ENCODE data around the gene PTX3. TPM values are rescaled to one million over a fixed set of nuclear protein-coding genes. Genes with fewer than 3 reads are reported as not detected.

The PTX3 gene
- total and polyA plus RNA-seq, 2 of the 13 experiments (the other 11 are each of a cell fraction or from before 2014, with no cell fraction given), result not detected

DNA sequence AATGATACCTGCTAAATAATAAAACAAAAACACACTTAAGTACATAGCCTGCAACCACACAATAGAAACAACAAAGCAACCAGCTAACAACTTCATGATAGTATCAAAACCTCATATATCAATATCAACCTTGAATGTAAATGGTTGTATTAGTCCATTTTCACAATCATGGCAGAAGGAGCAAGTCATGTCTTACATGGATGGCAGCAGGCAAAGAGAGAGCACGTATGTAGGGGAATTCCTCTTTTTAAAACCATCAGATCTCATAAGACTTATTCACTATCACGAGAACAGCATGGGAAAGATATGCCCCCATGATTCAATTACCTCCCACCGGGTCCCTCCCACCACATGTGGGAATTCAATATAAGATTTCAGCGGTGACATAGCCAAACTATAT, 44.5 kb upstream of the PTX3 start:
- Histone ChIP-seq H3K4me1 (ENCODE audit: insufficient read depth, low read length) (no peaks in the 10 kb centered on the region), H3K9ac (ENCODE audit: insufficient read depth, low read depth, low read length) (no peak overlapping the region), H3K27ac (ENCODE audit: extremely low read length, insufficient read depth, low read length) (no peak overlapping the region), H3K27me3 (ENCODE audit: control insufficient read depth in 1 of 2, insufficient read depth in 2 of 2, low read length in 2 of 2) (no peaks in the 10 kb centered on the region; a peak in 1 of 5 replicates), H3K4me2 (ENCODE audit: low read depth, low read length) (no peak overlapping the region), H3K79me2 (ENCODE audit: insufficient read depth, low read length) (no peaks in the 10 kb centered on the region), H3K36me3 (replicated peaks in 1 of 2; ENCODE audit: control insufficient read depth in 1 of 2, insufficient read depth in 2 of 2, low read length in 2 of 2) (no peaks in the 10 kb centered on the region), H3K4me3 (replicated peaks in 1 of 3; ENCODE audit: insufficient read depth in 1 of 3, low read depth in 2 of 3, low read length in 3 of 3) (no peak overlapping the region), H4K20me1 (ENCODE audit: insufficient read depth, low read length) (no peaks in the 10 kb centered on the region), H3K9me3 (ENCODE audit: low read length) (no peaks in the 10 kb centered on the region), H2AFZ (ENCODE audit: low read length) (no peak overlapping the region)
- no peak for TF ChIP-seq ZNF17 (CRISPR knock-in tag; IDR thresholded peaks at IDR 0.05)
- no peak for TF ChIP-seq ATM (IDR thresholded peaks at IDR 0.05; ENCODE audit: borderline replicate concordance)
- TF ChIP-seq KLF15 (CRISPR knock-in tag; IDR thresholded peaks at IDR 0.05; ENCODE audit: borderline replicate concordance), result no peak
- TF ChIP-seq, protein P1, sequence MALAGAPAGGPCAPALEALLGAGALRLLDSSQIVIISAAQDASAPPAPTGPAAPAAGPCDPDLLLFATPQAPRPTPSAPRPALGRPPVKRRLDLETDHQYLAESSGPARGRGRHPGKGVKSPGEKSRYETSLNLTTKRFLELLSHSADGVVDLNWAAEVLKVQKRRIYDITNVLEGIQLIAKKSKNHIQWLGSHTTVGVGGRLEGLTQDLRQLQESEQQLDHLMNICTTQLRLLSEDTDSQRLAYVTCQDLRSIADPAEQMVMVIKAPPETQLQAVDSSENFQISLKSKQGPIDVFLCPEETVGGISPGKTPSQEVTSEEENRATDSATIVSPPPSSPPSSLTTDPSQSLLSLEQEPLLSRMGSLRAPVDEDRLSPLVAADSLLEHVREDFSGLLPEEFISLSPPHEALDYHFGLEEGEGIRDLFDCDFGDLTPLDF (CRISPR knock-in tag; IDR thresholded peaks at IDR 0.05), result no peak
- TF ChIP-seq, protein P2, sequence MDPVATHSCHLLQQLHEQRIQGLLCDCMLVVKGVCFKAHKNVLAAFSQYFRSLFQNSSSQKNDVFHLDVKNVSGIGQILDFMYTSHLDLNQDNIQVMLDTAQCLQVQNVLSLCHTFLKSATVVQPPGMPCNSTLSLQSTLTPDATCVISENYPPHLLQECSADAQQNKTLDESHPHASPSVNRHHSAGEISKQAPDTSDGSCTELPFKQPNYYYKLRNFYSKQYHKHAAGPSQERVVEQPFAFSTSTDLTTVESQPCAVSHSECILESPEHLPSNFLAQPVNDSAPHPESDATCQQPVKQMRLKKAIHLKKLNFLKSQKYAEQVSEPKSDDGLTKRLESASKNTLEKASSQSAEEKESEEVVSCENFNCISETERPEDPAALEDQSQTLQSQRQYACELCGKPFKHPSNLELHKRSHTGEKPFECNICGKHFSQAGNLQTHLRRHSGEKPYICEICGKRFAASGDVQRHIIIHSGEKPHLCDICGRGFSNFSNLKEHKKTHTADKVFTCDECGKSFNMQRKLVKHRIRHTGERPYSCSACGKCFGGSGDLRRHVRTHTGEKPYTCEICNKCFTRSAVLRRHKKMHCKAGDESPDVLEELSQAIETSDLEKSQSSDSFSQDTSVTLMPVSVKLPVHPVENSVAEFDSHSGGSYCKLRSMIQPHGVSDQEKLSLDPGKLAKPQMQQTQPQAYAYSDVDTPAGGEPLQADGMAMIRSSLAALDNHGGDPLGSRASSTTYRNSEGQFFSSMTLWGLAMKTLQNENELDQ (CRISPR knock-in tag; IDR thresholded peaks at IDR 0.05; ENCODE audit: borderline replicate concordance), result no peak
- TF ChIP-seq SMARCE1 (IDR thresholded peaks at IDR 0.05; ENCODE audit: borderline replicate concordance), result no peak
- TF ChIP-seq KDM1A (CRISPR knock-in tag; IDR thresholded peaks at IDR 0.05), result no peak
- TF ChIP-seq ZNF672 (CRISPR knock-in tag; IDR thresholded peaks at IDR 0.05), result no peak
- TF ChIP-seq GZF1 (CRISPR knock-in tag; IDR thresholded peaks at IDR 0.05), result no peak
- TF ChIP-seq, protein P3, sequence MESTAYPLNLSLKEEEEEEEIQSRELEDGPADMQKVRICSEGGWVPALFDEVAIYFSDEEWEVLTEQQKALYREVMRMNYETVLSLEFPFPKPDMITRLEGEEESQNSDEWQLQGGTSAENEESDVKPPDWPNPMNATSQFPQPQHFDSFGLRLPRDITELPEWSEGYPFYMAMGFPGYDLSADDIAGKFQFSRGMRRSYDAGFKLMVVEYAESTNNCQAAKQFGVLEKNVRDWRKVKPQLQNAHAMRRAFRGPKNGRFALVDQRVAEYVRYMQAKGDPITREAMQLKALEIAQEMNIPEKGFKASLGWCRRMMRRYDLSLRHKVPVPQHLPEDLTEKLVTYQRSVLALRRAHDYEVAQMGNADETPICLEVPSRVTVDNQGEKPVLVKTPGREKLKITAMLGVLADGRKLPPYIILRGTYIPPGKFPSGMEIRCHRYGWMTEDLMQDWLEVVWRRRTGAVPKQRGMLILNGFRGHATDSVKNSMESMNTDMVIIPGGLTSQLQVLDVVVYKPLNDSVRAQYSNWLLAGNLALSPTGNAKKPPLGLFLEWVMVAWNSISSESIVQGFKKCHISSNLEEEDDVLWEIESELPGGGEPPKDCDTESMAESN (CRISPR knock-in tag; conservative IDR thresholded peaks at IDR 0.05), result no peak
- TF ChIP-seq ATF1 (CRISPR knock-in tag; IDR thresholded peaks at IDR 0.05), result no peak
- TF ChIP-seq, protein P4, sequence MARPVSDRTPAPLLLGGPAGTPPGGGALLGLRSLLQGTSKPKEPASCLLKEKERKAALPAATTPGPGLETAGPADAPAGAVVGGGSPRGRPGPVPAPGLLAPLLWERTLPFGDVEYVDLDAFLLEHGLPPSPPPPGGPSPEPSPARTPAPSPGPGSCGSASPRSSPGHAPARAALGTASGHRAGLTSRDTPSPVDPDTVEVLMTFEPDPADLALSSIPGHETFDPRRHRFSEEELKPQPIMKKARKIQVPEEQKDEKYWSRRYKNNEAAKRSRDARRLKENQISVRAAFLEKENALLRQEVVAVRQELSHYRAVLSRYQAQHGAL (CRISPR knock-in tag; IDR thresholded peaks at IDR 0.05; ENCODE audit: not compliant biosample characterization), result no peak
- no peak for TF ChIP-seq ZMYM2 (CRISPR knock-in tag; IDR thresholded peaks at IDR 0.05)
- ChIA-PET CTCF (ENCODE audit: low intra/inter-chr PET ratio, low total read pairs) (no interaction called here), POLR2A (no interaction called here)
- WGBS (ENCODE audit: low lambda C conversion rate), result 1% methylated on average over 4 of the region's 4 CpGs
- DNase-seq (ENCODE audit: low spot score) (no peak), FAIRE-seq (no peak), ATAC-seq (no peak)
- in situ Hi-C loops (cut with HindIII; ENCODE audit: extremely low pct_ligation_motif_present, low pct_unique_long_range_greater_than_20kb) (no loop called here), intact Hi-C loops (cut with micrococcal nuclease; ENCODE audit: unreplicated experiment) (no loop called here)
- no TSS peak for BruUV-seq (replicated peaks)
